Measurements from ENCODE around the gene PRKG1. TPM values are rescaled to one million over a fixed set of nuclear protein-coding genes. Genes with fewer than 3 reads are reported as not detected.

The PRKG1 gene
- total RNA-seq, 1 experiment from 2014 or later = 10.4 TPM

GRCh38 chr10:51920672-51921071 is 846.4 kb downstream of the PRKG1 start:
- Histone ChIP-seq H4K8ac (replicated peaks; ENCODE audit: insufficient read length, low read depth, low read length) (no peak overlapping the region), H3T11ph (ENCODE audit: low read length) (no peak overlapping the region), H3K23me2 (ENCODE audit: insufficient read length, low read depth, low read length, poor library complexity, severe bottlenecking) (no peaks in the 10 kb centered on the region), H4K5ac (ENCODE audit: insufficient read length, low read depth, low read length) (no peak overlapping the region), H3K56ac (ENCODE audit: insufficient read length, low read depth, low read length) (no peak overlapping the region), H2BK20ac (ENCODE audit: low read depth, low read length, poor library complexity, severe bottlenecking) (no peak overlapping the region), H2BK120ac (ENCODE audit: low read depth, low read length, poor library complexity, severe bottlenecking) (no peak overlapping the region), H2BK15ac (ENCODE audit: low read depth, low read length) (no peak overlapping the region), H3K27me3 (ENCODE audit: insufficient read depth, low read length) (no peaks in the 10 kb centered on the region), H2BK12ac (ENCODE audit: insufficient read length, low read depth, low read length) (no peak overlapping the region), H3K4me1 (ENCODE audit: insufficient read depth, low read length) (no peaks in the 10 kb centered on the region; the same call in 1 of the 2 replicates), H3K27ac (ENCODE audit: insufficient read length, low read depth, low read length) (no peak overlapping the region), H3K4ac (ENCODE audit: low read depth, low read length) (no peak overlapping the region), H3K23ac (ENCODE audit: insufficient read length, low read depth, low read length) (no peak overlapping the region), H3K79me1 (ENCODE audit: insufficient read depth, low read depth, low read length, poor library complexity, severe bottlenecking) (no peaks in the 10 kb centered on the region), H2AK5ac (ENCODE audit: insufficient read length, low read length) (no peak overlapping the region), H3K9ac (ENCODE audit: extremely low read depth, insufficient read length, low read length) (no peak overlapping the region), H3K9me3 (ENCODE audit: control insufficient read depth, low read depth, low read length) (no peaks in the 10 kb centered on the region), H3K4me2 (ENCODE audit: insufficient read depth, insufficient read length, low read length) (no peak overlapping the region), H4K20me1 (ENCODE audit: control insufficient read depth, insufficient read depth, insufficient read length) (no peaks in the 10 kb centered on the region), H4K91ac (ENCODE audit: insufficient read length, low read depth, low read length) (no peak overlapping the region), H3K14ac (ENCODE audit: insufficient read depth, low read length) (no peak overlapping the region), H3K79me2 (ENCODE audit: insufficient read depth, low read length) (no peaks in the 10 kb centered on the region), H3K18ac (ENCODE audit: insufficient read length, low read depth, low read length) (no peak overlapping the region), H2AFZ (ENCODE audit: low read length) (no peak overlapping the region), H2BK5ac (ENCODE audit: insufficient read length, low read length) (no peak overlapping the region)
- DNase-seq = no peak
- H3K4me3 Mint-ChIP-seq = no peak overlapping the region
- no peak for TF ChIP-seq CTCF (conservative IDR thresholded peaks at IDR 0.05)
- peaks cover 24 to 32% of the 10 kb centered on the region in 2 experiments for H3K4me1 Mint-ChIP-seq
- peaks cover 0 to 13% (median 4%) of the 10 kb centered on the region in 3 experiments; a peak in 3 of 7 replicates for H3K36me3 Mint-ChIP-seq (ENCODE audit: insufficient read depth in 1 of 3, low read depth in 3 of 3)
- H3K27ac Mint-ChIP-seq = no peak overlapping the region
- no peaks in the 10 kb centered on the region for H3K27me3 Mint-ChIP-seq (ENCODE audit: low read depth)
- H3K9me3 Mint-ChIP-seq = peaks cover 2 to 3% of the 10 kb centered on the region in 2 experiments; a peak in 3 of 5 replicates

All from H9 (cell line).